Brain microvascular endothelial cell (primary cell): Measurements from ENCODE around the gene SLAMF9.
"Not testable (repeated sequence)": the region's sequence is repeated elsewhere in the genome, so short reads cannot be mapped to it uniquely, and the experiment has no call there.

Experiments
- DNase-seq: peaks from one replicate; pipeline ENCODE4 v3.0.0-alpha.2; 2020
- H3K27ac ChIP-seq: fragments of 250-450 bp; sonication (Bioruptor Pico); 2 replicates; pipeline ENCODE4 v1.5.1; 2020; ENCODE audit warnings: mild to moderate bottlenecking, moderate library complexity
- H3K27me3 ChIP-seq: fragments of 250-450 bp; sonication (Bioruptor Pico); replicated peaks from 2 replicates; pipeline ENCODE4 v1.5.1; 2020; ENCODE audit warnings: mild to moderate bottlenecking
- H3K36me3 ChIP-seq: fragments of 250-450 bp; sonication (Bioruptor Pico); replicated peaks from 2 replicates; pipeline ENCODE4 v1.5.1; 2020; ENCODE audit warnings: mild to moderate bottlenecking
- H3K4me3 ChIP-seq: 2 replicates; pipeline ENCODE4 v1.5.1; 2011; ENCODE audit warnings: low read depth, mild to moderate bottlenecking, control low read depth, low read length, moderate library complexity
- in situ Hi-C: cut with HindIII; loops from 2 replicates; pipeline ENCODE4 v1.10.0; 2017; ENCODE audit warnings: low sequenced_read_pairs, low pct_ligation_motif_present
- TF ChIP-seq, protein P1 (sequence below): IDR thresholded peaks from 2 replicates; pipeline ENCODE4 v1.5.1; 2011; ENCODE audit warnings: low read depth, mild to moderate bottlenecking, moderate library complexity, low read length, control low read depth, inconsistent platforms; ENCODE audit errors: missing control alignments

SLAMF9 gene

DNA sequence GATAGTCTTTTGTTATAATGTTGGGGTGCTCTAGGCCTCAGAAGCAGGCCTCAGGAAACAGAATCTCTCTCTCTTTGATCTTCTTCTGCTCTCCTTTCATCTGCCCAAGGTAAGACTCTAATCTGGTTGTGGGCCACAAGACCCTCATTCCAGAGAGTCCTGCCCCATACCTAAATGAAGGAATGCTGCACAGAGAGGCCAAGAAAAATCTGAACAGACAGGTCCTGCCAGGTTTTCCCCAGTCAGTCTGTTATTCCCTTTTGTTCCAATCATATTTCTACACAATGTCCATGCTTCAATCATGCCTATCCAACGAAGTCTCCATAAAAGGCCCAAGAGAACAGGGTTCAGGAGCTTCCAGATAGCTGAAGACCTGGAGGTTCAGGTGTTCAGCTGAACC, 47.1 kb downstream of the SLAMF9 start:
- no peak overlapping the region for H3K4me3 ChIP-seq
- H3K27me3 ChIP-seq, result no peaks in the 10 kb centered on the region
- TF ChIP-seq, protein P1, sequence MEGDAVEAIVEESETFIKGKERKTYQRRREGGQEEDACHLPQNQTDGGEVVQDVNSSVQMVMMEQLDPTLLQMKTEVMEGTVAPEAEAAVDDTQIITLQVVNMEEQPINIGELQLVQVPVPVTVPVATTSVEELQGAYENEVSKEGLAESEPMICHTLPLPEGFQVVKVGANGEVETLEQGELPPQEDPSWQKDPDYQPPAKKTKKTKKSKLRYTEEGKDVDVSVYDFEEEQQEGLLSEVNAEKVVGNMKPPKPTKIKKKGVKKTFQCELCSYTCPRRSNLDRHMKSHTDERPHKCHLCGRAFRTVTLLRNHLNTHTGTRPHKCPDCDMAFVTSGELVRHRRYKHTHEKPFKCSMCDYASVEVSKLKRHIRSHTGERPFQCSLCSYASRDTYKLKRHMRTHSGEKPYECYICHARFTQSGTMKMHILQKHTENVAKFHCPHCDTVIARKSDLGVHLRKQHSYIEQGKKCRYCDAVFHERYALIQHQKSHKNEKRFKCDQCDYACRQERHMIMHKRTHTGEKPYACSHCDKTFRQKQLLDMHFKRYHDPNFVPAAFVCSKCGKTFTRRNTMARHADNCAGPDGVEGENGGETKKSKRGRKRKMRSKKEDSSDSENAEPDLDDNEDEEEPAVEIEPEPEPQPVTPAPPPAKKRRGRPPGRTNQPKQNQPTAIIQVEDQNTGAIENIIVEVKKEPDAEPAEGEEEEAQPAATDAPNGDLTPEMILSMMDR, result no peak
- no peak overlapping the region for H3K27ac ChIP-seq
- in situ Hi-C loops, result no loop called here
- no peaks in the 10 kb centered on the region for H3K36me3 ChIP-seq
- no peak for DNase-seq

GRCh38 chr1:159904036-159904435, 50.0 kb downstream of the SLAMF9 start:
- H3K36me3 ChIP-seq, DNase-seq, in situ Hi-C loops, H3K27ac ChIP-seq, H3K4me3 ChIP-seq, H3K27me3 ChIP-seq: not testable (repeated sequence)

GRCh38 chr1:159902541-159902940, 51.5 kb downstream of the SLAMF9 start:
- Histone ChIP-seq H3K27me3 (no peaks in the 10 kb centered on the region), H3K27ac (no peak overlapping the region), H3K4me3 (no peak overlapping the region), H3K36me3 (no peaks in the 10 kb centered on the region)
- in situ Hi-C loops, result no loop called here
- TF ChIP-seq, protein P1, result no peak
- no peak for DNase-seq
